Thyroid gland (tissue), 4 donors: ENCODE data around the gene RBPMS2. TPM values are rescaled to one million over a fixed set of nuclear protein-coding genes. Genes with fewer than 3 reads are reported as not detected.
A peak's percentile ranks its signal among the peaks of the same experiment; 100 is the strongest.

Experiments used
- DNase-seq, 2 donors: peaks; one replicate each; pipeline ENCODE4 v3.0.0-alpha.2; 2019
- H3K27ac ChIP-seq, 3 donors: fragments of 200-600 bp; sonication (generic); 1 replicate in 2 of 3; 2 replicates in 1 of 3; pipeline ENCODE4 v1.5.1; 2016 to 2019; ENCODE audit warnings: mild to moderate bottlenecking in 1 of 3, moderate library complexity in 1 of 3
- H3K27me3 ChIP-seq: fragments of 200-600 bp; sonication (generic); one replicate; pipeline ENCODE4 v1.5.1; 2019
- H3K36me3 ChIP-seq, 2 donors: fragments of 200-600 bp; sonication (generic); one replicate each; pipeline ENCODE4 v1.5.1; 2016 to 2019
- H3K4me1 ChIP-seq, 2 donors: fragments of 200-600 bp; sonication (generic); one replicate each; pipeline ENCODE4 v1.5.1; 2017 to 2019
- H3K4me3 ChIP-seq, 3 donors: fragments of 200-600 bp; sonication (generic); replicated peaks in 1 of 3; 1 replicate in 2 of 3; 2 replicates in 1 of 3; pipeline ENCODE4 v1.5.1; 2016; ENCODE audit warnings: mild to moderate bottlenecking in 1 of 3
- H3K9me3 ChIP-seq: fragments of 200-600 bp; sonication (generic); one replicate; pipeline ENCODE4 v1.5.1; 2017
- POLR2A ChIP-seq, 2 donors: fragments of 450-650 bp; IDR thresholded peaks; one replicate each; pipeline ENCODE4 v1.6.1; 2017; ENCODE audit warnings: antibody characterized with exemption in 2 of 2, mild to moderate bottlenecking in 2 of 2, moderate library complexity in 1 of 2
- WGBS, 2 donors: methylation state at CpG; one replicate each; pipeline ENCODE4 v1.1.5; 2017; 5-methylcytosine and 5-hydroxymethylcytosine counted together
- intact Hi-C: fragments of 100-400 bp; cut with DNase I; formaldehyde crosslinking; loops from one replicate; pipeline ENCODE4 v1.15.1; 2023
- total RNA-seq, 4 donors: library from RNA; depleted of rRNA; stranded (reverse); fragments of >200 nt; gene quantifications; one replicate each; pipeline ENCODE4 v1.2.3, GENCODE V29; 2016
- TF ChIP-seq, protein P1 (sequence below), 6 experiments: fragments of 200-600 bp in 3 of 6; fragments of 450-650 bp in 3 of 6; sonication (generic) in 3 of 6; IDR thresholded peaks; one replicate each; pipeline ENCODE4 v1.5.1; 2016 to 2019; ENCODE audit warnings: antibody characterized with exemption in 6 of 6, mild to moderate bottlenecking in 2 of 6, inconsistent platforms in 1 of 6, moderate library complexity in 1 of 6

RBPMS2 gene
- total RNA-seq, 4 donors from 2014 or later, result 2.6 to 3.5 (median 3.1) TPM

- WGBS, 2 donors, result 89 to 95% methylated on average over 5 of the region's 5 CpGs
- Histone ChIP-seq H3K9me3 (no peaks in the 10 kb centered on the region), H3K4me3 (no peak overlapping the region), H3K27me3 (no peaks in the 10 kb centered on the region), H3K36me3 (no peaks in the 10 kb centered on the region), H3K27ac (no peak overlapping the region), H3K4me1 (peaks cover 0 to 3% of the 10 kb centered on the region in 2 donors)
- intact Hi-C loops, result loop anchor here (2.0 to 10.0 kb wide), 2 partner anchors 81 to 165 kb away; no protein-coding TSS in a partner anchor
- DNase-seq, result no peak
- TF ChIP-seq, protein P1, sequence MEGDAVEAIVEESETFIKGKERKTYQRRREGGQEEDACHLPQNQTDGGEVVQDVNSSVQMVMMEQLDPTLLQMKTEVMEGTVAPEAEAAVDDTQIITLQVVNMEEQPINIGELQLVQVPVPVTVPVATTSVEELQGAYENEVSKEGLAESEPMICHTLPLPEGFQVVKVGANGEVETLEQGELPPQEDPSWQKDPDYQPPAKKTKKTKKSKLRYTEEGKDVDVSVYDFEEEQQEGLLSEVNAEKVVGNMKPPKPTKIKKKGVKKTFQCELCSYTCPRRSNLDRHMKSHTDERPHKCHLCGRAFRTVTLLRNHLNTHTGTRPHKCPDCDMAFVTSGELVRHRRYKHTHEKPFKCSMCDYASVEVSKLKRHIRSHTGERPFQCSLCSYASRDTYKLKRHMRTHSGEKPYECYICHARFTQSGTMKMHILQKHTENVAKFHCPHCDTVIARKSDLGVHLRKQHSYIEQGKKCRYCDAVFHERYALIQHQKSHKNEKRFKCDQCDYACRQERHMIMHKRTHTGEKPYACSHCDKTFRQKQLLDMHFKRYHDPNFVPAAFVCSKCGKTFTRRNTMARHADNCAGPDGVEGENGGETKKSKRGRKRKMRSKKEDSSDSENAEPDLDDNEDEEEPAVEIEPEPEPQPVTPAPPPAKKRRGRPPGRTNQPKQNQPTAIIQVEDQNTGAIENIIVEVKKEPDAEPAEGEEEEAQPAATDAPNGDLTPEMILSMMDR (IDR thresholded peaks at IDR 0.05), result no peak
- TF ChIP-seq POLR2A (IDR thresholded peaks at IDR 0.05), result no peak
Measured at GRCh38 chr15:64730151-64730550, 45.2 kb downstream of the RBPMS2 start.

DNA sequence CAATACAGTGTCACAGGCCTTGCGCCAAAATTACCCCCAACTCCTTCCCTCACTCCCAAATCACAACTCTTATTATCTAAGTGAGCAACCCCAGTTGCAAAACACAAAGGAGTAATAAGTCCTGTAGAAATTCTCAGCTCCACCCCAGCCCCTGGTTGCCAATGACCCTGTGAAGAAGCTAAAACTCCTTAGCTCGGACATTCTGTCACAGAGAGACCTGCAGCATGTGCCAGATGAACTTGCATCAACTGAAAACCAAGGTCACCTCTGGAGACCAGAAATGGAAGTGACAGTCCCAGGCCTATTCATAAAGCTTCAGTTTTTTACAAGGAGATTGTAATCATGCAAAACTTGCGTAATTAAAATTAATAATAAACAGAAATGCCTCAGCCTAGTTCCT, 55.2 kb downstream of the RBPMS2 start:
- Histone ChIP-seq H3K4me3 (no peak overlapping the region), H3K27me3 (no peaks in the 10 kb centered on the region), H3K27ac (no peak overlapping the region), H3K36me3 (no peaks in the 10 kb centered on the region), H3K9me3 (no peaks in the 10 kb centered on the region), H3K4me1 (peaks cover 0 to 4% of the 10 kb centered on the region in 2 donors)
- intact Hi-C loops, result no loop called here
- no peak for DNase-seq
- no peak for TF ChIP-seq POLR2A (IDR thresholded peaks at IDR 0.05)
- TF ChIP-seq, protein P1 (IDR thresholded peaks at IDR 0.05), result no peak
- WGBS, 2 donors, result 91 to 93% methylated on average over 3 of the region's 3 CpGs

DNA sequence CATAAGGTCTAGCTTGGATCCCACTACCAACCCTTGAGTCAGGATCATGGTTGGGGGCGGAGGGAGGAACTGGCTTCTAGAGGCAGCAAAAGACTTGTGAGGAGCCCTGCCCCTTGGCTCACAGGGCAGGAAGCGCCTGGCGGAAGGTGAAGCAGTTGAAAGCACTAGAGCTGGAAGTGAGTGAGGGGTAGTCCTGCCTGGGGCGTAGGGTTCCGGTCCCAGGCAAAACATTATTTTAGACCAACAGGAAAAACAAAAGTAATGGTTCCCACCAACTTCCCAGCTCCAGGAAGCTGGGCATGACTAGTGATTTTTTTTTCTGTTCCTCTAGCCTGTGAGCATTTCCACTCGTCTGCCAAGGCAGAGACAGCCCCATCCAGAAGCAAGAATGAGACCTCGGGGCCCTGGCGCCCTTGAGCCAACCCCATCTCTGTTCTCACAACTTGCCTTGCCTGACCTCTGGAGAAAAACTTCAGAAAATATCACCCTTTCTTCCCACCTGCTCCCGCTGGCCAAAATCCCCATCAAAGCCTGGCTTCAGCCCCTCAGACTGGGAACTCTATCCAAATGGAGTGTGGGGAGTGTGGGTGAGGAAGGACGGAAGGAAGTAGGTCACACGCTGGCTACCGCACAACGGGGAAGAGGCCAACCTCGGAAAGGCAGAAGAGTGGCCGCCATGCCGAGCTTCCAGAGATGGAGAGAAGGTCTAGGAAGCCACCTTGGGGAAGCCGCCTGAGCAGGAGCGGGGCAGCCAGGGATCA, 57.5 kb downstream of the RBPMS2 start:
- WGBS, 2 donors, result 71 to 74% methylated on average over 16 to 18 of the region's 18 CpGs
- TF ChIP-seq POLR2A (IDR thresholded peaks at IDR 0.05), result no peak
- TF ChIP-seq, protein P1 (IDR thresholded peaks at IDR 0.05), result no peak
- intact Hi-C loops, result no loop called here
- Histone ChIP-seq H3K9me3 (no peaks in the 10 kb centered on the region), H3K36me3 (no peaks in the 10 kb centered on the region), H3K27me3 (no peaks in the 10 kb centered on the region), H3K4me3 (no peak overlapping the region), H3K27ac (peak overlapping the region; percentile 73 to 79 (median 74)), H3K4me1 (peaks cover 0 to 4% of the 10 kb centered on the region in 2 donors)
- no peak for DNase-seq

GRCh38 chr15:64717130-64717529, 58.3 kb downstream of the RBPMS2 start:
- Histone ChIP-seq H3K36me3 (no peaks in the 10 kb centered on the region), H3K9me3 (no peaks in the 10 kb centered on the region), H3K27me3 (no peaks in the 10 kb centered on the region), H3K4me1 (peaks cover 0 to 4% of the 10 kb centered on the region in 2 donors), H3K4me3 (no peak overlapping the region), H3K27ac (peak overlapping the region in 1 of 3 donors; percentile 79)
- no peak for DNase-seq
- intact Hi-C loops, result no loop called here
- 88 to 91% methylated on average over 7 of the region's 7 CpGs for WGBS, 2 donors
- no peak for TF ChIP-seq POLR2A (IDR thresholded peaks at IDR 0.05)
- TF ChIP-seq, protein P1 (IDR thresholded peaks at IDR 0.05), result no peak

GRCh38 chr15:64716452-64716851, 58.9 kb downstream of the RBPMS2 start:
- Histone ChIP-seq H3K27me3 (no peaks in the 10 kb centered on the region), H3K9me3 (no peaks in the 10 kb centered on the region), H3K4me3 (no peak overlapping the region), H3K27ac (no peak overlapping the region), H3K4me1 (peaks cover 0 to 4% of the 10 kb centered on the region in 2 donors), H3K36me3 (no peaks in the 10 kb centered on the region)
- intact Hi-C loops, result no loop called here
- WGBS, 2 donors, result 86 to 88% methylated on average over 2 of the region's 2 CpGs
- DNase-seq, result no peak
- no peak for TF ChIP-seq POLR2A (IDR thresholded peaks at IDR 0.05)
- TF ChIP-seq, protein P1 (IDR thresholded peaks at IDR 0.05), result no peak
